Adipocyte (in vitro differentiated cells): ENCODE data around the gene PRDM16.

Experiments used
- DNase-seq: peaks from one replicate; pipeline ENCODE4 v3.0.0-alpha.2; 2015; ENCODE audit warnings: low read depth
- H3K27me3 ChIP-seq: replicated peaks from 2 replicates; pipeline ENCODE4 v1.7.0; 2013; ENCODE audit warnings: mild to moderate bottlenecking, low read length, moderate library complexity; ENCODE audit not compliant: control insufficient read depth, insufficient read depth
- H3K36me3 ChIP-seq: 2 replicates; pipeline ENCODE4 v1.7.0; 2013; ENCODE audit warnings: low read length, mild to moderate bottlenecking, moderate library complexity; ENCODE audit not compliant: control insufficient read depth, insufficient read depth, severe bottlenecking
- H3K4me1 ChIP-seq: 2 replicates; pipeline ENCODE4 v1.7.0; 2013; ENCODE audit warnings: mild to moderate bottlenecking, low read length, moderate library complexity; ENCODE audit not compliant: control insufficient read depth, insufficient read depth
- H3K4me3 ChIP-seq: 2 replicates; pipeline ENCODE4 v1.7.0; 2013; ENCODE audit warnings: mild to moderate bottlenecking, low read length, moderate library complexity
- H3K9ac ChIP-seq: 2 replicates; pipeline ENCODE4 v1.7.0; 2013; ENCODE audit warnings: mild to moderate bottlenecking, low read length, moderate library complexity
- H3K9me3 ChIP-seq: 2 replicates; pipeline ENCODE4 v1.7.0; 2013; ENCODE audit warnings: mild to moderate bottlenecking, low read length, moderate library complexity; ENCODE audit not compliant: control insufficient read depth

Gene PRDM16

GRCh38 chr1:3463408-3463863 lies 394.4 kb downstream of the PRDM16 start:
- no peak overlapping the region for H3K9ac ChIP-seq
- peaks cover 45% of the 10 kb centered on the region for H3K27me3 ChIP-seq
- no peak for DNase-seq
- no peak overlapping the region for H3K4me3 ChIP-seq
- H3K4me1 ChIP-seq: peaks cover 5% of the 10 kb centered on the region
- no peaks in the 10 kb centered on the region for H3K36me3 ChIP-seq
- no peaks in the 10 kb centered on the region for H3K9me3 ChIP-seq

GRCh38 chr1:3463891-3464648 lies 395.1 kb downstream of the PRDM16 start:
- H3K36me3 ChIP-seq: no peaks in the 10 kb centered on the region
- DNase-seq: no peak
- no peak overlapping the region for H3K9ac ChIP-seq
- peaks cover 5% of the 10 kb centered on the region for H3K4me1 ChIP-seq
- H3K4me3 ChIP-seq: no peak overlapping the region
- H3K27me3 ChIP-seq: peaks cover 45% of the 10 kb centered on the region
- H3K9me3 ChIP-seq: no peaks in the 10 kb centered on the region

- no peaks in the 10 kb centered on the region for H3K9me3 ChIP-seq
These were observed 395.6 kb downstream of the PRDM16 start for GRCh38 chr1:3464649-3465025.

GRCh38 chr1:3465091-3465934 lies 396.3 kb downstream of the PRDM16 start:
- DNase-seq: no peak
- peaks cover 45% of the 10 kb centered on the region for H3K27me3 ChIP-seq
- no peaks in the 10 kb centered on the region for H3K36me3 ChIP-seq
- H3K4me1 ChIP-seq: peaks cover 5% of the 10 kb centered on the region
- H3K4me3 ChIP-seq: no peak overlapping the region
- H3K9me3 ChIP-seq: no peaks in the 10 kb centered on the region
- H3K9ac ChIP-seq: no peak overlapping the region

More at GRCh38 chr1:3464649-3465025, 395.6 kb downstream of the PRDM16 start:
- H3K4me3 ChIP-seq: no peak overlapping the region
- H3K36me3 ChIP-seq: no peaks in the 10 kb centered on the region
- peaks cover 5% of the 10 kb centered on the region for H3K4me1 ChIP-seq
- DNase-seq: no peak
- H3K27me3 ChIP-seq: peaks cover 45% of the 10 kb centered on the region
- no peak overlapping the region for H3K9ac ChIP-seq

DNA sequence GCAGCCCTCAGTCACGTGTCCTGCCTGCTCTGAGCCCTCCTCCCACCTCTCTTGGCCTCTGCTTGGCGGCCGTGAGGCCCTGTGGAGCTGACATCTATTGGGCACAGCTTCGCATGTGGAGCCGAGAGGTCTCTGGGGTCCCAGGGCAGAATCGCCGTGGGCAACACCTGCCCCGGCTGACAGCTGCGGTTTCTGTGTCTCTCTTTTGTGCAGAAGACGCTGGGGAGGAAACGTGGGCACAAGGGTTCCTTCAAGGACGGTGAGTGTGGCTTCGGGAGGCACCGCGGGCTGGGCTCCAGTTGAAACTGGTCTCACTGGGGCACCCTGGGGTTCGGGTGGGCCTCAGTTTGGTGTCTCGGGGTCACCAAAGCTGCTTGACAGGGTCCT lies 396.9 kb downstream of the PRDM16 start:
- no peak overlapping the region for H3K9ac ChIP-seq

DNA sequence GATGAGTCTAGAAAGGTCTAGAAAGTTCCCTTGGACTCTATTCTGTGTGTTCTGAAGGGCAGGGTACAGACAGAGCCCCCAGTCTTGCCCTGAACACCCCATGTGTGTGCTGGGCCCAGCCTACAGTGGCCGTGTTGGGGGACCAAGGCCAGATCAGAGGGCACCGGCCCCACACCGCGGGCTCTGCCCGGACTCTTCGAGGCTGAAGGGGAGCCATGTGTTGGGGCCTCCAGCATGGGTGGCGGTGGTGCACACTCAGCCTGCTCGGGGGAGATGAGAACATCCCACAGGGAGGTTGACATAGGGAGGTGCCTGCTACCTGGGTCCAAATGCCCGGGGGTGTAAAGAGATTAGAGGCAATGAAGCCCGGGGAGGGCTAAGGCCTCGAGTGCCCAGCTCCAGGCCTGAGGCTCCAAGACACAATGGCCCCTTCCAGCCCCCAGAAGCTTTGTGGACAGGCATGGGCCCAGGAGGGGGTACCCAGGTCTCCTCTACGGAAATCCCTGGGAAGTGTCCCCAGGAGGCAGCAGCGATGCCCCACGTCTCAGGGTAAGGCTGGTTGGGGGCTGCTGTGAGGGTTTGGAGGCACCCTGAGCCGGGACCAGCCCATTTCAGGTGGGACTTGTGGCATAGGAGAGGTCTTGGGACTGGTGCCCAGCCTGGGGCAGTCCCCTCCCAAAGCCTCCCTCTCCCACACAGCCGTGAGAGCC lies 397.5 kb downstream of the PRDM16 start:
- H3K27me3 ChIP-seq: peaks cover 35% of the 10 kb centered on the region
- DNase-seq: no peak
- no peak overlapping the region for H3K4me3 ChIP-seq

More for the DNA sequence above, 396.9 kb downstream of the PRDM16 start:
- no peak overlapping the region for H3K4me3 ChIP-seq
- no peaks in the 10 kb centered on the region for H3K9me3 ChIP-seq
- H3K4me1 ChIP-seq: peaks cover 4% of the 10 kb centered on the region
- peaks cover 41% of the 10 kb centered on the region for H3K27me3 ChIP-seq
- DNase-seq: no peak
- H3K36me3 ChIP-seq: no peaks in the 10 kb centered on the region

DNA sequence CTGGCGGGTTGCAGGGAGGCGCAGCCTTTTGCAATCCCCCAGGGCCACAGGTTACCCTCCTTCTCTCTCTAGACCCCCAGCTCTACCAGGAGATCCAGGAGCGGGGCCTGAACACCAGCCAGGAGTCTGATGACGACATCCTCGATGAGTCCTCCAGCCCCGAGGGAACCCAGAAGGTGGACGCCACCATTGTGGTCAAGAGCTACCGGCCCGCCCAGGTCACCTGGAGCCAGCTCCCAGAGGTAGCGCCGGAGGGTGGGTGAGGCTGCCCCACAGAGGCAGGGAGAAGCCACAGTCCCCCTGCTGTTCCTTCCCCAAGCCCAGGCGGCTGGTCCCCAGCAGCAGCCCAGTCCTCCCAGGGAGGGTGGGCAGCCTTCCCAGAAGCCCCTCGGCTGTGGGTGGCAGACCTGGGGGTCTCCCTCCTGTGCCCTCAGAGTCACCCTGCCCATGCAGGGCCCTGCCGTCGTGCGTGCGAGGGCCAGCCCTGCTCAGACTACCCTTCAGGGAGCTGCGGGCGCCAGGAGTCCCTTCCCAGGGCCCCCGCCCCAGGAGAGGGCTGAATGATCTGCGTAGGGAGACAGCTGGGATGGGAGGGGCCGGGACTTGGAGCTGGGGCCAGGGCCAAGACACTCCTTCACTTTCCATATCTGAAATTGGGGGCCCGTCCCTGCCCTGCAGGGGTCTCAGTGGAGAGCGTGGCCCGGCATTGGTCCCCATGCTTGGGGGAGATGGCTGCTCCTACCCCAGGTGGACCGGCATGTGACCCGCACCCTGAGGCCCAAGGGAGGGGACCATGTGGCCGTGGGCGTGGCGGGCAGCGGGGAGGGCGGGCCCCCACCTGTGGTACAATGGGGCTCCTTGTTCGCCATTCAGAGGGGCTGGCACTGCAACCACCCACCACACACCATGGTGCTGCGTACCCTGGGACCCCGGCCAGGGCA lies 398.4 kb downstream of the PRDM16 start:
- Histone ChIP-seq H3K9ac (no peak overlapping the region), H3K36me3 (no peaks in the 10 kb centered on the region), H3K4me1 (peaks cover 17% of the 10 kb centered on the region), H3K27me3 (peaks cover 34% of the 10 kb centered on the region), H3K4me3 (no peak overlapping the region), H3K9me3 (no peaks in the 10 kb centered on the region)
- no peak for DNase-seq

More for the DNA sequence above, 397.5 kb downstream of the PRDM16 start:
- Histone ChIP-seq H3K36me3 (no peaks in the 10 kb centered on the region), H3K4me1 (peaks cover 9% of the 10 kb centered on the region), H3K9ac (no peak overlapping the region), H3K9me3 (no peaks in the 10 kb centered on the region)

DNA sequence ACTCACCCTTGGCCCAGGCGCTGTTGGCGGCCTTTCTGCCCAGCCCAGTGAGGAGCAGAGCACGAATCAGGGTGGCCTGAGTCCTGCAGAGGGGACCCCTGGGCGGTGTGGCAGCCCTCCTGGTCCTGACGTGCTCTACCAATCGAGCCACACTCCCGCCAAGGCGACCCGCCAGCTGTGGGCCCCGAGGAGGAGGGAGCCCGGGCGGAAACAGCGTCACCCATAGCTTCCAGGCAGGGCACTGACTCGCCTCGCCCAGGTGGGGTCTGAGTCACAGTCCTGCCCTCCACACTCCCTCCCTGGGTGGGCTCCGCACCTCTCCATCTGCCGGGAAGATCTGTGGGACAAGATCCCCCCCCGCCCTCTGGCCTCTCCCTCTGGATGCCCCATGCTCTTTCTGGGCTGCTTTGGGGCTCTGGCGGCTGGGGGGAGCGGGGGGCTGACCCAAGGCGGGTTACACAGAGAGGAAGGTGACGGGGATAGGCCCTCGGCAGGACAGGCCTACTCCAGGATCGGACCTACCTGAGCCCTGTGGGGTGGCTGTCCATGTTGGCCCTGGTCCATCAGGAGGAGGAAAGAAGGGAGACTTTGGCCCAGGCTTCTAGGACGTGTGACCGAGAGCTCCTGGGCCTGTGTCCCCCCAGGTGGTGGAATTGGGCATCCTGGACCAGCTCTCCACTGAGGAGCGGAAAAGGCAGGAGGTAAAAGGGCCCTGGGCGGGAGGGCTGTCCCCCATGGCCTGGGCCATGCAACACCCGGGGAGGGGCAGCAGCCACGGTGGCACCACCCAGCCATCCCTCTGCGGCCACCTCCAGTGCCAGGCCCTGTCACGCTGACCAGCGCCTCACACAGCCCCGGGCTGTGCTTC lies 399.5 kb downstream of the PRDM16 start:
- DNase-seq: no peak
- H3K27me3 ChIP-seq: peaks cover 33% of the 10 kb centered on the region
- no peak overlapping the region for H3K4me3 ChIP-seq

GRCh38 chr1:3469104-3469848 lies 400.3 kb downstream of the PRDM16 start:
- Histone ChIP-seq H3K4me1 (peaks cover 31% of the 10 kb centered on the region), H3K4me3 (no peak overlapping the region), H3K36me3 (no peaks in the 10 kb centered on the region), H3K9ac (no peak overlapping the region), H3K27me3 (peaks cover 25% of the 10 kb centered on the region), H3K9me3 (no peaks in the 10 kb centered on the region)
- no peak for DNase-seq

More for the DNA sequence above, 399.5 kb downstream of the PRDM16 start:
- no peaks in the 10 kb centered on the region for H3K9me3 ChIP-seq
- H3K4me1 ChIP-seq: peaks cover 23% of the 10 kb centered on the region
- no peak overlapping the region for H3K9ac ChIP-seq
- H3K36me3 ChIP-seq: no peaks in the 10 kb centered on the region
